Esophagus muscularis mucosa (tissue), 4 donors: ENCODE results near the gene PTN. TPM values are rescaled to one million over a fixed set of nuclear protein-coding genes. Genes with fewer than 3 reads are reported as not detected.
"Not testable (repeated sequence)": the region's sequence is repeated elsewhere in the genome, so short reads cannot be mapped to it uniquely, and the experiment has no call there.

Experiments used
- DNase-seq: peaks from one replicate; pipeline ENCODE4 v3.0.0-alpha.2; 2017; ENCODE audit errors: extremely low spot score
- H3K27ac ChIP-seq, 4 donors: fragments of 200-600 bp; sonication (generic); replicated peaks in 1 of 4; 1 replicate in 3 of 4; 2 replicates in 1 of 4; pipeline ENCODE4 v1.5.1; 2016 to 2019; ENCODE audit warnings: mild to moderate bottlenecking in 1 of 4
- H3K27me3 ChIP-seq, 4 donors: fragments of 200-600 bp; sonication (generic); one replicate each; pipeline versions ENCODE4 v1.5.1 to v1.6.0; 2016 to 2019
- H3K36me3 ChIP-seq, 4 donors: fragments of 200-600 bp; sonication (generic); one replicate each; pipeline ENCODE4 v1.5.1; 2016 to 2019
- H3K4me1 ChIP-seq, 4 donors: fragments of 200-600 bp; sonication (generic); one replicate each; pipeline ENCODE4 v1.5.1; 2016 to 2019
- H3K4me3 ChIP-seq, 4 donors: fragments of 200-600 bp; sonication (generic); 1 replicate in 2 of 4; 2 replicates in 2 of 4; pipeline ENCODE4 v1.5.1; 2016 to 2019; ENCODE audit warnings: mild to moderate bottlenecking in 4 of 4, moderate library complexity in 1 of 4
- H3K9me3 ChIP-seq, 4 donors: fragments of 200-600 bp; sonication (generic); 1 replicate in 3 of 4; 2 replicates in 1 of 4; pipeline ENCODE4 v1.5.1; 2016 to 2019
- CTCF ChIP-seq, 3 experiments: fragments of 200-600 bp in 2 of 3; fragments of 450-650 bp in 1 of 3; sonication (generic) in 2 of 3; IDR thresholded peaks; one replicate each; pipeline ENCODE4 v1.5.1; 2017 to 2019; ENCODE audit warnings: antibody characterized with exemption in 3 of 3, mild to moderate bottlenecking in 2 of 3, moderate library complexity in 1 of 3
- EP300 ChIP-seq: sonication (generic); formaldehyde crosslinking; IDR thresholded peaks from one replicate; pipeline ENCODE4 v1.6.1; 2017; ENCODE audit warnings: antibody characterized with exemption
- POLR2A ChIP-seq: fragments of 450-650 bp; IDR thresholded peaks from one replicate; pipeline ENCODE4 v1.6.1; 2017; ENCODE audit warnings: antibody characterized with exemption, moderate library complexity, mild to moderate bottlenecking, low read depth
- POLR2AphosphoS5 ChIP-seq, 2 donors: sonication (generic); formaldehyde crosslinking; IDR thresholded peaks; one replicate each; pipeline ENCODE4 v1.6.1; 2017; ENCODE audit warnings: antibody characterized with exemption in 2 of 2
- WGBS: methylation state at CpG from one replicate; pipeline ENCODE4 v1.1.5; 2018; 5-methylcytosine and 5-hydroxymethylcytosine counted together
- intact Hi-C: fragments of 100-400 bp; cut with DNase I; formaldehyde crosslinking; loops from one replicate; pipeline ENCODE4 v1.15.1; 2023
- total RNA-seq, 4 donors: library from RNA; depleted of rRNA; stranded (reverse); fragments of >200 nt; gene quantifications; one replicate each; pipeline versions ENCODE4 v1.1.0 to v1.2.1, GENCODE V29; 2016

PTN gene
- total RNA-seq, 4 donors from 2014 or later: 5.4 to 9.2 (median 7.1) TPM

DNA sequence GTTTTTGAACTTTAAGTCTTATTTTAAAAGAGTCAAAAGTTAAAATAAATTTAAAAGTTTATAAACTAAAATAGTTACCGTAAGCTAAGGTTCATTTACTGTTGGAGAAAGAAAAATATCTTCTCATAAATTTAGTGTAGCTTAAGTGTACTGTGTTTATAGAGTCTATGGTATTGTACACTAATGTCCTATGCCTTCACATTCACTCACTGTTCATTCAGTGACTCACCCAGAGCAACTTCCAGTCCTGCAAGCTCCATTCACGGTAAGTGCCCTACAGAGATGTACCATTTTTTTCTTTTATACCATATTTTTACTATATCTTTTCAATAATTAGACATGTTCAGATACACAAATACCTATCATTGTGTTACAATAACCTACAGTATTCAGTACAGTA, 97.6 kb downstream of the PTN start:
- Histone ChIP-seq H3K27ac (no peak overlapping the region), H3K9me3 (no peaks in the 10 kb centered on the region), H3K36me3 (no peaks in the 10 kb centered on the region), H3K27me3 (no peaks in the 10 kb centered on the region), H3K4me3 (no peak overlapping the region), H3K4me1 (no peaks in the 10 kb centered on the region)
- DNase-seq: no peak
- TF ChIP-seq POLR2A (no peak), CTCF (IDR thresholded peaks at IDR 0.05) (no peak), POLR2AphosphoS5 (IDR thresholded peaks at IDR 0.05) (no peak), EP300 (no peak)
- 98% methylated on average over 2 of the region's 2 CpGs for WGBS
- intact Hi-C loops: no loop called here

DNA sequence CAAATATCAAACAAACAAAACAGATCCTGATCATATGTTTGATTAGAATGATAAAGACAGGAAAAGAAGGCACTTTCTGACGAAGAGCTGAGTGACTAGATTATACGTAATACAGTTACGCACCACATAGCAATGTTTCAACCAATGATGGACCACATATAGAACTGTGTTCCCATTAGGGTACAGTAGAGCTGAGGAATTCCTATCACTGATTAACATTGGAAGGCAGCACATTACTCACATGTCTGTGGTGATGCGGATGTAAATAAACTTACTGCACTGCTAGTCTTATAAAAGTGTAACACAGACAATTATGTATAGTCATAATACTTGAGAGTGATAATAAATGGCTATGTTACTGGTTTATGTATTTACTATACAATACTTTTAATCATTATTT, 98.3 kb downstream of the PTN start:
- Histone ChIP-seq H3K27me3 (no peaks in the 10 kb centered on the region), H3K4me1 (no peaks in the 10 kb centered on the region), H3K9me3 (no peaks in the 10 kb centered on the region), H3K4me3 (no peak overlapping the region), H3K27ac (no peak overlapping the region), H3K36me3 (no peaks in the 10 kb centered on the region)
- intact Hi-C loops: no loop called here
- TF ChIP-seq CTCF (IDR thresholded peaks at IDR 0.05): no peak
- TF ChIP-seq EP300: no peak
- TF ChIP-seq POLR2AphosphoS5 (IDR thresholded peaks at IDR 0.05): no peak
- TF ChIP-seq POLR2A: no peak
- no peak for DNase-seq
- WGBS: 96% methylated on average over 4 of the region's 4 CpGs

GRCh38 chr7:137243741-137244140, 99.8 kb downstream of the PTN start:
- no peaks in the 10 kb centered on the region for H3K4me1 ChIP-seq
- DNase-seq: no peak
- H3K9me3 ChIP-seq: no peaks in the 10 kb centered on the region
- intact Hi-C loops: no loop called here
- WGBS: 87% methylated on average over 8 of the region's 8 CpGs
- no peaks in the 10 kb centered on the region for H3K36me3 ChIP-seq
- TF ChIP-seq EP300: no peak
- no peak for TF ChIP-seq POLR2A
- no peak for TF ChIP-seq POLR2AphosphoS5 (IDR thresholded peaks at IDR 0.05)
- TF ChIP-seq CTCF (IDR thresholded peaks at IDR 0.05): no peak
- H3K4me3 ChIP-seq: no peak overlapping the region
- no peaks in the 10 kb centered on the region for H3K27me3 ChIP-seq
- no peak overlapping the region for H3K27ac ChIP-seq

DNA sequence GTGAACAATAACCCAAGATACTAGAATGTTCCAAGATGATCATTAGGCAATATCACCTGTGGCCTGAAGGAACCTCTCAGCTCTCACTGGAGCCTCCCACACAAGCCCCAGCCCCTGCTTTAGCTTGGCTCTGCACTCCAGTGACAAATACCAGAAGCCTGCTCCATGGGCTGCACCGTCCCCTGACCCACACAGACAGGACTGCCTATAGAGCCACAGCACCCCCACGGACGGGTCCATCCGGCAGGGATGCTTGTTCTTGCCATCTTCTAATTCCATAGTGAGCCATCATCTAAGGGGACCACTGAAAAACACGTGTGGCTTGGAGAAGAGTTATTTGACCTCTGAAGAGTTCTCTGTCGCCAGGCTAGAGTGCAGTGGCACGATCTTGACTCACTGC, 100.9 kb downstream of the PTN start:
- Histone ChIP-seq H3K9me3 (no peaks in the 10 kb centered on the region), H3K4me3 (no peak overlapping the region), H3K27me3 (no peaks in the 10 kb centered on the region), H3K36me3 (no peaks in the 10 kb centered on the region), H3K4me1 (no peaks in the 10 kb centered on the region), H3K27ac (no peak overlapping the region)
- TF ChIP-seq POLR2A (no peak), EP300 (no peak), CTCF (IDR thresholded peaks at IDR 0.05) (no peak)
- no peak for DNase-seq
- WGBS: 92% methylated on average over 7 of the region's 7 CpGs
- intact Hi-C loops: no loop called here

DNA sequence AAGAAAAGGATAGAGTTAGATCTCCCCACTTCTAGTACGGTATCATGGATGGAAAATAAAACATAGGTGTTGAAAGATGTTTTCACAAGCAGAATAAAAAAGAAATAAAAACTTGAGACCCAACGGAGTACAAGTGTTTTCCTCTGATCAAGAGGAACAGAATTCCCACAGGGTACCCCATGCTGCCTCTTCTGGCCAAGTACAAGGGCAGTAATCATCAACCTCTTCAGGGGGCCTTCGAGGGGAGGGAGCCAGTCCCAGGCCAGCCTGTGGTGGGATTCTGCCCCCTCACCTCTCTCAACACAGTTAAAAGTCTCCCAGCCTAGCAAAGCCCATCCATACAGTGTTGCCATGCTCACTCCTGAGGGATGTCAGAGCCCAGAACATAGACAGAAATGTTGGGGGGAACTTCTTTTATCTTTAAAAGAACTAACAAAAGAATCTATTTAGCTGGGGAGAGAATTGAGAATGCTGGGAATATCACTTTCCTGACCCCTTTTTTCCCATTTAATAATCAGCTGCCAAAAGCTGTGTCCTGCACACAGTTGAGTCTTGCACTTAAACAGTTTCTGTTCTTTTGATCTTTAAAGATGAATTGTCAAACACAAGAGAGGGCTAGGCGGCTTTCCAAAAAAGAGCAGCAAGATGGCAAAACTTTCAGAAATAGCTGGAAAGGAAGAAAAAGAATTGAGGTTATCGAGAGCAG, 101.7 kb downstream of the PTN start:
- Histone ChIP-seq H3K4me1 (no peaks in the 10 kb centered on the region), H3K9me3 (no peaks in the 10 kb centered on the region), H3K27me3 (no peaks in the 10 kb centered on the region), H3K4me3 (no peak overlapping the region), H3K27ac (no peak overlapping the region), H3K36me3 (no peaks in the 10 kb centered on the region)
- intact Hi-C loops: no loop called here
- TF ChIP-seq POLR2A (no peak), CTCF (IDR thresholded peaks at IDR 0.05) (no peak), POLR2AphosphoS5 (IDR thresholded peaks at IDR 0.05) (no peak), EP300 (no peak)
- no peak for DNase-seq
- 59% methylated on average over 5 of the region's 5 CpGs for WGBS

- H3K27ac ChIP-seq, H3K4me3 ChIP-seq, intact Hi-C loops, H3K4me1 ChIP-seq, H3K9me3 ChIP-seq, DNase-seq, H3K27me3 ChIP-seq, H3K36me3 ChIP-seq: not testable (repeated sequence)
- WGBS: 92% methylated on average over 3 of the region's 3 CpGs
These were observed 104.3 kb downstream of the PTN start for GRCh38 chr7:137239186-137239585.
